Measurements from ENCODE around the gene STAB2.

STAB2 gene

DNA sequence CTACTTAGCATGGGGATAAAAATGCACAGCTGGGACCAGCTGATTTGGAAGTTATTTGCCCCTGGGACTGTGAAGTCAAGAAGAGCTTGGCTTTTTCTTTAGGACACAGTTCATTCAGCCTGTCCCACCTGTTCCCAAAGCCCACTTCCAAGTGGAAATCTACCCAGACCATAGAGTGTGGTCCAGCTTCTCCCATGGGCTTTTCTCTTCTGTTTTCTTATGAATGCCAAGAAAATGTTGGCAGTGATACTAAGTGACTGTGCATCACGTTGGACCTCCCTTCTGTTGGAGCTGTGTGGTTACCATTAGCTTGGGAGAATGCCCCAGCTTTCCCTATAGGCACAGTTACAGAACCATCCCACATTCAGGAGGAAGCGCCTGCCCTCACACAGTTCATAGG lies 164.5 kb downstream of the STAB2 start:
- no peak for DNase-seq

DNA sequence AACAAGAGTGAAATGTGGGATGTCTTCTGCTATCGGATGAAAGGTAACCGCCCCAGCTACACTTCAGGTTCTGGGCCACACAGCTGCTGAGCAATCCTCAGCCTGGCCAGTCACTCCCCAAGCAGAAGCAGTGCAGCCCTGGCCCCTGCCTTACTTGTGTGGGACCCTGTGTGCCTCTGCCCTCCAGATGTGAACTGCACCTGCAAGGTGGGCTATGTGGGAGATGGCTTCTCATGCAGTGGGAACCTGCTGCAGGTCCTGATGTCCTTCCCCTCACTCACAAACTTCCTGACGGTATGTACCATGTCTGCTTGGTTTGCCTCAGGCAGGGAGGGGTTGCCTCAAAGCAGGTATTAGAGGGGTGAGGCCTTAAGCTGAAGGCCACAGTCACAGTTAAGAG lies 168.4 kb downstream of the STAB2 start:
- no peak for DNase-seq

GRCh38 chr12:103756443-103756842 lies 169.4 kb downstream of the STAB2 start:
- no peak for DNase-seq

- DNase-seq = no peak
Measured at GRCh38 chr12:103757248-103757647, 170.2 kb downstream of the STAB2 start.

DNA sequence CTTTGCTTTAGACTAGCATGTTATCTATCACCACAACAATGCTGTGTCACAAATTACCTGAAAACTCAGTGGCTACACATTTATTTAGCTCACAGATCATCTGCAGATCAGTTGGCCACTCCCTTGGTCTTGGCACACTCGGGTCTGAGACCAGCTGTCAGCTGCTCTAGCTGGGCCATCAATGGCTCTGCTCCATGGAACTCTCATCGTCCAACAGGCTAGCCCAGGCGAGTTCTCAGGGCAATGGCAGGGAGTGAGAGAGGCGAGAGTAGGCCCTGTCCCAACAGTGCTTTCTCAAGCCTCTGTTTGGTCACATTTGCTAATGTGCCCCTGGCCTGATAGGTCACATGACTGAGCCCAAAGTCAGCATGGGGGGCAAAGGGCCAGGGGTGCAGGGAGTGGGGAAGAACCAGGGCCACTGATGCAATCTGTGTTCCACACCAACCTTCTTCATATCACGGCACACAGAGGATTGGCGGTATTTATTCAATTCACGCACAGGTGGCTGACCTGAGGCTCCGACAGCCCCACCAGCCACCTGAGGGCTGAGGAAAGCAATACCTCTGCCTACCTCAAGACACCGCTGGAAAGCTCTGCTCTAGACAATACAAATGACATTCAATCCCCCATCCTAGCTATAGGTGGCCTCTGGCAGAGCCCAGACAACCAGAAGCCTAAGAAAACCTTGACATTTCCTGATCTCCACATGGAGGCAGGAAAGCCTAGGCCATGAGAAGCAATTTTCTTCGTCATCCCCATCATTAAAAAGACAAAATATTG lies 171.4 kb downstream of the STAB2 start:
- no peak for DNase-seq

- DNase-seq = no peak
Measured at GRCh38 chr12:103762473-103762872, 175.4 kb downstream of the STAB2 start.

- no peak for DNase-seq
Measured at GRCh38 chr12:103765322-103765721, 178.2 kb downstream of the STAB2 start.

DNA sequence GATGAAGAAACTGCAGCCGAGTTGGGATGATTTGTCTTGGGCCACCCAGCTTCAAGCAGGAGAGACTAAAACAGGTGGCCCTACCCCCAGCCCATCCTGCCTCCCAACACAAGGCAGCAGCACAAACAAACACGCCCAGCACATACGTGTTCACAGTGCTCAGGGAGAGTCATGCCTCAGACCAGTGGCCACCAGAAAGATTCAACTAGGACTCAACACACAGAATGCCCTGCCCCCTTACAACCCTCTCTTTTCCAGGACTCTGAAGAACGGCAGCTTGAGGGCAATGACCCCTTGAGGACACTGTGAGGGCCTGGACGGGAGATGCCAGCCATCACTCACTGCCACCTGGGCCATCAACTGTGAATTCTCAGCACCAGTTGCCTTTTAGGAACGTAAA lies 179.0 kb downstream of the STAB2 start:
- no peak for DNase-seq

GRCh38 chr12:103768467-103769123 lies 181.5 kb downstream of the STAB2 start:
- DNase-seq = no peak

DNA sequence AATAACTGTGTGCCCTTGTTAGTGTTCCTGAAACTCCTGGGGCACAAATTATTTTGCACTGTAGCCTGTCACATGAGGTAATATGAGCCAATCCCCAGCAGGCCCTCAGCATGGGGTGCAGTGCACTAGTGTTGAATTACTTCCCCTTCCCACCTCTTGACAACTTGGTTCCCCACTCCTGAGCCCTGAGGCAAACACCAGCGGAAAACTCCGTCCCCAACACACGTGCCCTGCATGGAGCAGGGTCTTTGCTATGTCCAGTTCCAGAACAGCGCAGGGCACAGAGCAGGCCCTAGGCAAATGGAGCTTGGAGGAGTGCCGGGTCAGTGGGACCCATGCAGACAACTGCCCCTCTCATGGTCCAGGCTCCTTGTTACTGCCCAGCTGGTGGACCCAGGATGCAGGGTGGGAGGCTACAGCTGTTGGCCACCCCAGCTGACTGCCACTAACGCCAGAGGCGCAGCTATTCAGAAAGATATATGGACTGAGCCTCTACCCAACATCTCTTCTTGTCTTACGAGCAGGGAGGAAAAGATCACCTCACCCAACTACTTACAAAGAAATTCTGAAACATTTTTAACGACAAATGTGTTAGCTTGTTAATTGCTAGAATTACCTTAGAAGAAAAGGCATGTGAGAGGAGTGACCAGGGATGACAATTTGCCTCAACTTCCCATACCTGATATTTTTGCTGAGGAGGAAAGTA lies 182.3 kb downstream of the STAB2 start:
- DNase-seq = no peak

GRCh38 chr12:103771466-103771865 lies 184.4 kb downstream of the STAB2 start:
- DNase-seq = no peak

DNA sequence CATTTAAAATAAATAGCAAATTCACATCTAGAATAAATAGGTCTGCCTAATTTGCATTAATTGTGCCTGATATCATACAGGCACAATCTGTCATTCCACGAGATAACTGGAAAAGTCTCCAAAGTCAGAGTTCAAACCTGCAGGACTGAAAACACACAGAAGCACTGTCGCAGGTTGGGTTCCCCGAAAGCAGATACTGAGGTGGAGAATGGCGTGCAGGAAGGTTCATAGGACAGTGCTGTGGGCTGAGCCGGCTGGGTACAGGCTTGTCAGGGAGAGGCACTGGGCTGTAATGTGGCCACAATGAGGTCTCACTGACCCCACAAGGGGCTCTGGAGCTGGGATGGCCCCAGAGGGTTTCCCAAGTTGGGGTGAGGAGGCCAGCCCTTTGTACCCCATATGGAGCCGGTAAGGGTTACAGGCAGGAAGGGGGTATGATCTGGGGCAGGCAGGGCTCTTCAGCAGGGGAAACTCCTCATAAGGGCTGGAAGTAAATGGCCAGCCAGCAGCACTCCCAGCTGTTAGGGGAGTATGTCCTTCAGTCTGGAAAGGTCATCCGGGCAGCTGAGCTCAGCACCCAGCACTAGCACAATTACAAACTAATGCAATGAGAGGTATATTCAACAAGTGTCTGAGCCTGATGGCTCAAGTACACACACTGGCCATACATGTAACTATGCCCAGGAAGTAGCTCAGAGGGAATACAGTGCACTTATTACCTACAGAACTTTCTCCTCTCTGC lies 185.5 kb downstream of the STAB2 start:
- no peak for DNase-seq

DNA sequence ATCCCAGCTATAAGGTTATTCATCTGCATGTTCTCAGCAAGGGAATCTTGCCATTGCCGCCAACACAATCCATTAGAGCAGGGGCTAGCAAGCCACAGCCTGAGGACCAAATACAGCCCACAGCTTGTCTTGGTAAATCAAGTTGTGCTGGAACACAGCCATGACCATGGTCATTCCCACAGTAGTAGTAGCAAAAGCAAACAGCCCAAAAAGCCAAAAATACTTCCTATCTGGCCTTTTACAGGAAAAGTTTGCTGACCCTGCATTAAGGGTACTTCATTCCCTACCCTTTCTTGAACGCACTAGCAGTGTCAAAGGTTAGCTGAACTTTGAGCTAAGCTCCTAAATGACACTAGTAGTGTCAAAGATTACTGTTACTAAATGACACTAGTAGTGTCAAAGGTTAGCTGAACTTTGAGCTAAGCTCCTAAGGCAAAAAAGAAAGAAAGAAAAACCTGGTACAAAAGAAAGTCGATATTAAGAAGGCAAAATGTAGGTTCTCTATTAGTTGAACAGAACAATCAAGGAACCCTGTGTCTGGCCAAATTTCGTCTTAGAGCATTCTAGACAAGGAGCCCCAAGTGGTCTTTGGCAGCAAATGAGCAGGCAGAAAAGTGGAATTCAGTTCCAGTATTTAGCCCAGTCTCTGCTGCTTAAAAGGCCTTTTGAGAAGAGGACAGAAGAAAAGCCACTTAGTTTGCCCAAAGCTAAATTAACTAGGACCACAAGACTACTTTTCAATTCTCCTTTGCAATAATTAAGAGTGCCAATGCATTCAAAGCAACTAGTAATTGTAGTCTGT lies 186.2 kb downstream of the STAB2 start:
- DNase-seq = no peak

GRCh38 chr12:103774977-103775560 lies 188.0 kb downstream of the STAB2 start:
- DNase-seq = no peak

- no peak for DNase-seq
Measured at GRCh38 chr12:103778781-103779180, 191.7 kb downstream of the STAB2 start.

DNA sequence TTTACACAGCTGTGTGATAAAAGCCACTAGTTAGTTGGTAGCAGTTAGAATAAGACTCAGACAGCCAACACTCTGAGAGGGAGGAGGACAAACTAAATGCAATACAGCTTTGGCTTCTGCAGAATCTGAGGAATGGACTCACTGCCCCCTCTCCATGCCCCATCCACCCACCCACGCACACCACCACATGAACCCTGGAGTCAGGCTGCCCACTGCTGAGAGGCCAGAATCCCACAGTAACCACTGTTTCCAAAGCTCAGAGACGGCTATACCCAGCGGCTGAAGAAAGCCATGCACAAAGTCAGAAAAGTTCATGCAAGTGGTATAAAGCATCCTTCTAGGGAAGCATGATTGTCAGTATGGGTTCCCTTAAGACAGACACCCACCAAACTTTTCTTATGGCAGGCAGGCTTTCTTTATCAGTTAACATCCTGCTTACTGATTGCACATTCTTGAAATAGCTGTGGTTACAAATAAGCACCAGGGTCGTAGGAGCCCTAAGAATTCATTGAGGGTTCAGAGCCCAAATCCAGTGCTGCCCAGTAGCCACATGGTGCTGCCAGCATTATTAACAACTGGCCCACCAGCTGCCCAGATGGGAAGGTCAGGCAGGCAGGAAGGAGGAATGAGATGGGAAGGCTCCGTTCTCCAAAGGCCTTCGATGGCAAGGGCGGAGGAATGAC lies 192.5 kb downstream of the STAB2 start:
- DNase-seq = no peak

DNA sequence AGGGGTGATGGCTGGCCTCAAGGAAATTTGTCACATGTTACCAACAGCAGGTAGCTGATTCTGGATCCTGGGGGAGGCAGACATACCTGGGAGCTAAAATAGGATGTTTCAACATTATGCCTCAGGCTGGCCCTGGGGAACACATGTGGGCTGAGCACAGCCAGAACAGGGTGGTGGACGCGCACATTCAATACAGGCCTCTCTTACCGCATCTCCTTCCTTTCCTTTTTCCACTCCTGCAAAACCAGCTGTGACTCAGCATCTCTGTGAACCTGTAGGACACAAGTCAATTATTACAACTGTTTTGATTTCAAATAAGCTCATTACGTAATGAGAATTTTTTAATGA lies 193.0 kb downstream of the STAB2 start:
- DNase-seq = no peak

DNA sequence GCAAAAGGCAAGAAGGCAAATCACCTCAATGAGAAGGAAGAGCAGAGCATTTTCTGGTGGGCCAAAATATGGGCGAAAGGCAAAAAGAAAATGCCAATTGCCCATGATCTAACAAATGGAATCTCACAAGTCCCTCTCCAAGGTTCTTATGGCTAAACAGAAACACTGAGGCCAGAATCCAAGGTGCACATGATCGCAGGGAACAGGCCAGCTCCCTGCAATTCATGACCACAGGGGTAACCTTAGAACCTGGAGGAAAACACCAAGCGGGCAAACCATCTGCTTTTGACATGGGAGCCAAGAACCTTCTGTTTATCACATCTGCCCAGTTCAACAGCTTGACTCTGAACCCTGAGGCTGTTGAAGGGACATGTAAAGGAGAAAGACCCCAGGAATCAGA lies 193.9 kb downstream of the STAB2 start:
- DNase-seq = no peak

- DNase-seq = no peak
Measured at GRCh38 chr12:103782399-103782798, 195.3 kb downstream of the STAB2 start.

- no peak for DNase-seq
Measured at GRCh38 chr12:103783744-103784664, 196.9 kb downstream of the STAB2 start.

All from activated effector memory CD4-positive, alpha-beta T cell treated with Interleukin-2 at 50 U/mL for 16 hours (primary cell).